ENCODE measurements around the gene MMS19. TPM values are rescaled to one million over a fixed set of nuclear protein-coding genes. Genes with fewer than 3 reads are reported as not detected.

MMS19 gene
- total RNA-seq, 1 experiment from 2014 or later = 105 TPM

DNA sequence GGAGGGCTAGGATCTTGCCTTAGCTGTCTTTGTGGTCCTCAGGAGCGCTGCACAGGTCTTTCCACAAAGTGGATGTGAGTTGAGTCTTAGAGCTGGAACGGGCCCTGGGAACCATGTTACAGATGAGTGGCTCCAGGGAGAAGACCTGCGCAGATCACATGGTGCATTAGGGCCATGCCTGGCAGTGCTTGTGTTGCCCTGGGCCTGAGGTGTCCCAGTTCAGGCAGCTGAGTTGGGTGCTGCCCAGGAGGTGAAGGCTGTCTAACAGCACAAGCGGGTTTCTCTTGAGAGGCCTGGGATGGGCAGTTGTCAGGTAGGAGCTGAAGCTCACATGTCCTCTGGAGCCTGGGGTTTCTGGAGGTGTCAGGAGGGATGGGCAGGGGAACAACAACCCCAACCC is 40.6 kb upstream of the MMS19 start:
- CTCF ChIA-PET = interaction anchor here (1.6 to 2.0 kb wide), 2 partner anchors 40 to 74 kb away, joined by 4 read pairs; partner anchors contain the start of gene UBTD1
- no peak overlapping the region for H3K27ac Mint-ChIP-seq (ENCODE audit: unreplicated experiment)
- TF ChIP-seq, protein P1, sequence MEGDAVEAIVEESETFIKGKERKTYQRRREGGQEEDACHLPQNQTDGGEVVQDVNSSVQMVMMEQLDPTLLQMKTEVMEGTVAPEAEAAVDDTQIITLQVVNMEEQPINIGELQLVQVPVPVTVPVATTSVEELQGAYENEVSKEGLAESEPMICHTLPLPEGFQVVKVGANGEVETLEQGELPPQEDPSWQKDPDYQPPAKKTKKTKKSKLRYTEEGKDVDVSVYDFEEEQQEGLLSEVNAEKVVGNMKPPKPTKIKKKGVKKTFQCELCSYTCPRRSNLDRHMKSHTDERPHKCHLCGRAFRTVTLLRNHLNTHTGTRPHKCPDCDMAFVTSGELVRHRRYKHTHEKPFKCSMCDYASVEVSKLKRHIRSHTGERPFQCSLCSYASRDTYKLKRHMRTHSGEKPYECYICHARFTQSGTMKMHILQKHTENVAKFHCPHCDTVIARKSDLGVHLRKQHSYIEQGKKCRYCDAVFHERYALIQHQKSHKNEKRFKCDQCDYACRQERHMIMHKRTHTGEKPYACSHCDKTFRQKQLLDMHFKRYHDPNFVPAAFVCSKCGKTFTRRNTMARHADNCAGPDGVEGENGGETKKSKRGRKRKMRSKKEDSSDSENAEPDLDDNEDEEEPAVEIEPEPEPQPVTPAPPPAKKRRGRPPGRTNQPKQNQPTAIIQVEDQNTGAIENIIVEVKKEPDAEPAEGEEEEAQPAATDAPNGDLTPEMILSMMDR (IDR thresholded peaks at IDR 0.05; ENCODE audit: insufficient read depth in 1 of 2, low read depth in 1 of 2, low read length in 1 of 2, severe bottlenecking in 1 of 2, unreplicated experiment in 1 of 2) = no peak
- H3K27me3 Mint-ChIP-seq (ENCODE audit: insufficient read depth, unreplicated experiment) = no peaks in the 10 kb centered on the region
- Histone ChIP-seq H3K4me3 (ENCODE audit: low read depth, low read length) (no peak overlapping the region), H3K27me3 (replicated peaks; ENCODE audit: control insufficient read depth, insufficient read depth, low read length) (no peaks in the 10 kb centered on the region), H3K4me1 (peaks cover 29% of the 10 kb centered on the region), H3K9me3 (no peaks in the 10 kb centered on the region), H3K36me3 (ENCODE audit: control insufficient read depth, insufficient read depth, low read length) (no peaks in the 10 kb centered on the region)
- POLR2A ChIA-PET = no interaction called here
- no TSS peak for BruUV-seq (replicated peaks)
- peaks cover 25% of the 10 kb centered on the region for H3K4me1 Mint-ChIP-seq (ENCODE audit: low read depth, unreplicated experiment)
- peaks cover 6% of the 10 kb centered on the region for H3K36me3 Mint-ChIP-seq (ENCODE audit: insufficient read depth, unreplicated experiment)
- no peaks in the 10 kb centered on the region for H3K9me3 Mint-ChIP-seq (ENCODE audit: unreplicated experiment)
- no peak overlapping the region for H3K4me3 Mint-ChIP-seq (ENCODE audit: unreplicated experiment)
- no peak for DNase-seq
- intact Hi-C loops (cut with micrococcal nuclease; ENCODE audit: unreplicated experiment) = no loop called here

DNA sequence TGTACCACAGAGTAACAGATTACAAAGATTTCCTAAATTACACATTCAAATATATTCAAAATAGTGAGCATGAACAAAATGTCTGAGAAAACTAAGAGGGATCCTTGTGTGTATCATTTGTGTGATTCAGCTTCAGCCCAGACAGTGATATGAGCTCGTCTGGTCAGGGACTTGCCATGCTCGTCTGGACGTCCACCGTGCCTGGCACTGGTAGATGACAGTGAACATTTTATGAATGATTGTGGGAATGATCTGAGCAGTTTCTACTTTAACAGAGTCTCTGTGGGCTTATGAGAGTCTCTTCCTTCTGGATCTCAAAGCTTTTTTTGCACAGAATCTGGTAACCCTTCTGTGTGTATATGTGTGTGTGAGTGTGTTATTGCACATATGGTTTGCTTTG is 40.2 kb upstream of the MMS19 start:
- CTCF ChIA-PET = interaction anchor here (2.0 kb wide), 1 partner anchor 39 kb away, joined by 4 read pairs; the partner anchor contains the start of gene UBTD1
- Histone ChIP-seq H3K36me3 (ENCODE audit: control insufficient read depth, insufficient read depth, low read length) (no peaks in the 10 kb centered on the region), H3K4me3 (ENCODE audit: low read depth, low read length) (no peak overlapping the region), H3K4me1 (peaks cover 29% of the 10 kb centered on the region), H3K27me3 (replicated peaks; ENCODE audit: control insufficient read depth, insufficient read depth, low read length) (no peaks in the 10 kb centered on the region), H3K9me3 (no peaks in the 10 kb centered on the region)
- H3K4me3 Mint-ChIP-seq (ENCODE audit: unreplicated experiment) = no peak overlapping the region
- H3K9me3 Mint-ChIP-seq (ENCODE audit: unreplicated experiment) = no peaks in the 10 kb centered on the region
- POLR2A ChIA-PET = no interaction called here
- no TSS peak for BruUV-seq (replicated peaks)
- peaks cover 6% of the 10 kb centered on the region for H3K36me3 Mint-ChIP-seq (ENCODE audit: insufficient read depth, unreplicated experiment)
- peaks cover 23% of the 10 kb centered on the region for H3K4me1 Mint-ChIP-seq (ENCODE audit: low read depth, unreplicated experiment)
- H3K27ac Mint-ChIP-seq (ENCODE audit: unreplicated experiment) = no peak overlapping the region
- no peak for DNase-seq
- no peaks in the 10 kb centered on the region for H3K27me3 Mint-ChIP-seq (ENCODE audit: insufficient read depth, unreplicated experiment)
- intact Hi-C loops (cut with micrococcal nuclease; ENCODE audit: unreplicated experiment) = no loop called here
- TF ChIP-seq, protein P1 (IDR thresholded peaks at IDR 0.05; ENCODE audit: insufficient read depth in 1 of 2, low read depth in 1 of 2, low read length in 1 of 2, severe bottlenecking in 1 of 2, unreplicated experiment in 1 of 2) = no peak

DNA sequence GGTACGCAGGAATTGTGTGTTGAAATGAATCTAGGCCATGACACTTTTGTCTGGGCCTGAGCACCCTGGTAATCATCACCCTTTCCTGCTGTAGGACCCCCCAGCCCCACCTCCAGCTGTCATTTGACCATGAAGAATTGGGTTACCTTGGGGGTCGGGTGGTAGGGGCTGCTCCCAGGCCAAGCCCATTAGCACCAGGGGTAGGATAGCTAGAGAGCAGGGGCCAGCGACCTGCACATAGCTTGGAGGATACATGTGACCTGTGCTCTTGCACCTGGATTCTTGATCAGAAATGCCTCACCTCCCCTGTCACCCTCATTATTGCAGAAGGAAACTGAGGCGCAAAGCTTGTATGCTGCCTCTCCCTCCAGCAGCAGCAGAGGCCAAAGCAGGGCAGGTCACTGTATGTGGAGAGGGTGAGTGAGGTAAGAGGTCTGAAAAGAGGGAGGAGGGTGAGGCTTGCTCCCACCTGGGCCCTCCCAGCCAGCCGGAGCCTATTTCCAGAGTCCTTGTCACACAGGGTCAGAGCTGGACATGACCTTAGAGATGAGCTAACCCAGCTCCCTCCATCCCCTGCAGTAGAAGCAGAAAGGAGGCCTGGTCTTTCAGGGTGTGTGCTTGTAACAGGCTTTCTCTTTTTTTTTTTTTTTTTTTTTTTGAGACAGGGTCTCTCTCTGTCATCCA is 39.1 kb upstream of the MMS19 start:
- peaks cover 6% of the 10 kb centered on the region for H3K36me3 Mint-ChIP-seq (ENCODE audit: insufficient read depth, unreplicated experiment)
- Histone ChIP-seq H3K4me3 (ENCODE audit: low read depth, low read length) (no peak overlapping the region), H3K4me1 (peaks cover 21% of the 10 kb centered on the region), H3K27me3 (replicated peaks; ENCODE audit: control insufficient read depth, insufficient read depth, low read length) (no peaks in the 10 kb centered on the region), H3K36me3 (ENCODE audit: control insufficient read depth, insufficient read depth, low read length) (no peaks in the 10 kb centered on the region), H3K9me3 (no peaks in the 10 kb centered on the region)
- ChIA-PET POLR2A (no interaction called here), CTCF (interaction anchor here (0.7 kb wide), 1 partner anchor 73 kb away, joined by 3 read pairs; no protein-coding TSS in a partner anchor)
- H3K4me3 Mint-ChIP-seq (ENCODE audit: unreplicated experiment) = no peak overlapping the region
- peaks cover 13% of the 10 kb centered on the region for H3K4me1 Mint-ChIP-seq (ENCODE audit: low read depth, unreplicated experiment)
- no TSS peak for BruUV-seq (replicated peaks)
- H3K9me3 Mint-ChIP-seq (ENCODE audit: unreplicated experiment) = no peaks in the 10 kb centered on the region
- intact Hi-C loops (cut with micrococcal nuclease; ENCODE audit: unreplicated experiment) = no loop called here
- DNase-seq = no peak
- no peaks in the 10 kb centered on the region for H3K27me3 Mint-ChIP-seq (ENCODE audit: insufficient read depth, unreplicated experiment)
- TF ChIP-seq, protein P1 (IDR thresholded peaks at IDR 0.05; ENCODE audit: insufficient read depth in 1 of 2, low read depth in 1 of 2, low read length in 1 of 2, severe bottlenecking in 1 of 2, unreplicated experiment in 1 of 2) = no peak
- H3K27ac Mint-ChIP-seq (ENCODE audit: unreplicated experiment) = no peak overlapping the region
